ENCODE data around the gene GALNT14. TPM values are rescaled to one million over a fixed set of nuclear protein-coding genes. Genes with fewer than 3 reads are reported as not detected.

The GALNT14 gene
- total RNA-seq, 4 donors from 2014 or later, result 8.3 to 26.1 (median 16.3) TPM

DNA sequence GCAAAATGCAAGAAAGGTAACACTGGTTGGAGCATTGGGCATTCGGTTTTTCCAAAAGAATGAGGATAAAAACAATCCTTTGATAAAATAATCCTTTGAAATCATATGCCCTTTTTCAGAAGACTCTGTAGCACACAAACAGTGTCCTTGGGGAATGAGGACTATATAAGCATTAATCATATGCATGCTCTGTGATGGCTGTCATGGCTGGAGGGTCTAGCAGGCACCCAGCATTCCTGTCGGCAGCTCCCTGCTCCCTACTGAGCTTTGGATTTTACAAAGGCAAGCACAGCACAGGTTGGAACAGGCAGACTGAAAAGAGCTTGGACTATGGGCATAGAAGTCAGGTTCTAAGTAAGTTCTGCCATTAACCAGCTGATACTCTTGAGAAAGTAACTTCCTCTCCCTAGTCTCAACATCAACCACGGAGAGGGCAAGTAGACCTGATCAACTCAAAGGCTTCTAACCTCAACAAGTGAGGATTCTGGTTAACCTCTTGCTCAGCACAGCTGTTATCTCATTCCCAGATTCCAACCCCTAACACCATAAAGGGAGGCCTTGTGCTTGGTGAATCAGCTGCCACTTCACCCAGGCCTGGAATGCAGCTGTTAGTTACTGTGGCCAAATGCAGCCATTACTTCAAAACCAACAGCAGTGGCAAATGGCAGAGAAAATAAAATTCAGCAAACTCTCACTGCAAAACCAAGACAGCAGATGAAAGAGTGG is 29.5 kb downstream of the GALNT14 start:
- Histone ChIP-seq H3K4me3 (no peak overlapping the region), H3K4me1 (no peaks in the 10 kb centered on the region), H3K27me3 (no peaks in the 10 kb centered on the region), H3K9me3 (no peaks in the 10 kb centered on the region), H3K27ac (no peak overlapping the region), H3K36me3 (no peaks in the 10 kb centered on the region)
- TF ChIP-seq POLR2A (IDR thresholded peaks at IDR 0.05) (no peak), CTCF (IDR thresholded peaks at IDR 0.05) (no peak)
- DNase-seq, result no peak

DNA sequence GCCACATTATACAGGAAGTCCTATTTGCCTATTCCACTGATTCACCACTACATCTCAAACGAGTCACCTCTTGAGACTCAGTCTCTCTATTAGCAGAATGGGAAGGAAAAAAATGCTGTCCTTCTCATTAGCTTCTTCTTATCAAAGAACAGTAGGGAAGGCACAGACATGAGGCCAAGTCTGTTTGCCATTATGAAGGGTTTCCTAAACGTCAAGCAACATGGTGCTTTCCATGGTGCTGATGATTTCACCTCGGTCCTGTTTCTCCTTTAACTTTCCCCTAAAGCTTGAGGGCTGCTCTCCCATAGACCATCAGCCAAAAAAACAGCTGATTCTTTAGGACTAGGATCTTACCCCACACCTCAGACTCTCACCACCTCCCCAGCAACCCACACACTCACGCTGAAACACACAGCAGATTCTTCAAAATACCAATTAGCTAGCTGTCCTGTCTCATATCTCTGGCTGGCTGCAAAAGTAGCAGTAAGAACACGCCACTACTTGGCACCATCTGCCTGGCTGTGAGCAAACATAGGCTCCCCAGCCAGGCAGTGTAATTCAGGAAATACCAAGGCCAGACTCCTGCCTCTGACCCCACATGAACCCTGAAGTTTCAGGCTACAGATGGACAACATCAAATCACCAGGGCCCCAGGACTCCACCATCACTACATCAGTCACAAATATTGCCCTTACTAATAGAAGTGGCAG is 30.5 kb downstream of the GALNT14 start:
- Histone ChIP-seq H3K4me1 (no peaks in the 10 kb centered on the region), H3K4me3 (no peak overlapping the region), H3K27ac (no peak overlapping the region), H3K9me3 (no peaks in the 10 kb centered on the region), H3K36me3 (no peaks in the 10 kb centered on the region), H3K27me3 (no peaks in the 10 kb centered on the region)
- TF ChIP-seq POLR2A (IDR thresholded peaks at IDR 0.05) (no peak), CTCF (IDR thresholded peaks at IDR 0.05) (no peak)
- no peak for DNase-seq

DNA sequence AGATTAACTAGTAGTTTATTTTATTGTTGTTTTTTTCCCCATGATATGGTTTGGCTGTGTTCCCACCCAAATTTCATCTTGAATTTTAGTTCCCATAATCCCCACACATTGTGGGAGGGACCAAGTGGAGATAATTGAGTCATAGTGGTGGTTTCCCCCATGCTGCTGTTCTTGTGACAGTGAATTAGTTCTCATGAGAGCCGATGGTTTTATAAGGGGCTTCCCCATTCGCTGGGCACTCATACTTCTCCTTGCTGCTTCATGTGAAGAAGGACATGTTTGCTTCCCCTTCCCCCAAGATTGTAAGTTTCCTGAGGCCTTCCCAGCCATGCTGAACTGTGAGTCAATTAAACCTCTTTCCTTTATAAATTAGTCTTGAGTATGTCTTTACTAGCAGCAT is 36.5 kb downstream of the GALNT14 start:
- no peak for DNase-seq
- no peak overlapping the region for H3K27ac ChIP-seq
- no peaks in the 10 kb centered on the region for H3K36me3 ChIP-seq
- no peak for TF ChIP-seq POLR2A (IDR thresholded peaks at IDR 0.05)
- no peak for TF ChIP-seq CTCF (IDR thresholded peaks at IDR 0.05)
- H3K27me3 ChIP-seq, result no peaks in the 10 kb centered on the region
- H3K9me3 ChIP-seq, result no peaks in the 10 kb centered on the region
- no peaks in the 10 kb centered on the region for H3K4me1 ChIP-seq
- no peak overlapping the region for H3K4me3 ChIP-seq

DNA sequence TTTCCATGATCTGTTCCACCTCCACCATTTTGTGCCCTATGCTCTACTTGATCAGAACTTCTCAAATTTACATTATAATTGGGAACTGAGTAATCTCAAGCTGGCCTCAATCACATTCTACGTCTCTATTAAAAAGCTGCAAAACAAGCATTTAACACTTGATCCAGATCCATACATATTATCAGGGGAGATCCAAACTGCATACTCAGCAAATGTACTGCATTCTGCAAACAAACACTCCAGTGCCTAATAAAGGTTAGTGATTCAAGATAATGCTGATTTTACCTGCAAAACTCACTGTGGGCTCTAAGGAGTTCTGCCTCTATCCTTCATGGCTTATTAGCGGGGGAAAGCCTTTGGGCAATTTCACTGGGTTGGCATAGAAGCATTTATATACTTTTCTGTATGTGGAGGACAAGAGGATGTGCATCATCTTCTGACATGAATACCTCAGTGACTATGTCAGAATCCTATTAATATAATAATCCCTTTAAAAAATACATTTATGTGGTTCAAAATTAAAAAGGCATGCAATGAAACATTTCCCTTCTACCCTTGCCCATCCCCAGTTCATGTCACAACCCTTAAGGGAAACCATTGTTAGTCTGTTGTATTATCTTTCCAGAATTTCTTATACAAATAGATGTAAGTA is 40.2 kb downstream of the GALNT14 start:
- Histone ChIP-seq H3K27me3 (no peaks in the 10 kb centered on the region), H3K9me3 (no peaks in the 10 kb centered on the region), H3K27ac (no peak overlapping the region), H3K4me3 (no peak overlapping the region), H3K36me3 (no peaks in the 10 kb centered on the region), H3K4me1 (no peaks in the 10 kb centered on the region)
- DNase-seq, result no peak
- no peak for TF ChIP-seq CTCF (IDR thresholded peaks at IDR 0.05)

DNA sequence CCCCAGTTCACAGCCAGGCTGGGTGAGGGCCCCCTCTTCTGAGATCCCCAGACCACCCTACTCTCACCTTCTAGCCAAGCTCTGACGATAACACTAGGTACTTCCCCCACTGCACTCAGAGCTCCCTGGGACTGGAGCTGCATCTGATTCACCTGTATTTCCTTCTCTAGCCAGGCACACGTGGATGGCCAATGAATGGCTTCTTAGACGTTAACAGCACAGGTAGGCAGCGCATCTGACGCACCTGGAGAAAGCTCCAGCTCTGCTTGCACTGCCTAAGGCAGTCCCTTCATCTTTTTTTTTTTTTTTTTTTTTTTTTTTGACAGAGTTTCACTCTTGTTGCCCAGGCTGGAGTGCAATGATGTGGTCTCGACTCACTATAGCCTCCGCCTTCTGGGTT is 48.1 kb downstream of the GALNT14 start:
- no peaks in the 10 kb centered on the region for H3K36me3 ChIP-seq
- TF ChIP-seq POLR2A (IDR thresholded peaks at IDR 0.05) (no peak), CTCF (IDR thresholded peaks at IDR 0.05) (no peak)

More for the DNA sequence above, 48.1 kb downstream of the GALNT14 start:
- no peaks in the 10 kb centered on the region for H3K9me3 ChIP-seq
- no peak overlapping the region for H3K27ac ChIP-seq
- H3K27me3 ChIP-seq, result no peaks in the 10 kb centered on the region
- H3K4me1 ChIP-seq, result no peaks in the 10 kb centered on the region
- H3K4me3 ChIP-seq, result no peak overlapping the region
- no peak for DNase-seq
